Cardiac muscle cell (in vitro differentiated cells and primary cell): ENCODE measurements around the gene CFL2. TPM values are rescaled to one million over a fixed set of nuclear protein-coding genes. Genes with fewer than 3 reads are reported as not detected.

Experiments used
- DNase-seq, 2 donors: peaks; one replicate each; pipeline versions ENCODE4 v3.0.0 to v3.0.0-alpha.2; 2010 to 2017; ENCODE audit warnings: low read depth in 1 of 2, low spot score in 1 of 2
- H3K27ac ChIP-seq: fragments of 200-600 bp; sonication (generic); 2 replicates; pipeline ENCODE4 v1.5.1; 2016
- H3K27me3 ChIP-seq: fragments of 200-600 bp; sonication (generic); 2 replicates; pipeline ENCODE4 v1.6.0; 2016; ENCODE audit warnings: control low read depth
- H3K36me3 ChIP-seq: fragments of 200-600 bp; sonication (generic); 2 replicates; pipeline ENCODE4 v1.5.1; 2016; ENCODE audit warnings: control low read depth
- H3K4me1 ChIP-seq: fragments of 200-600 bp; sonication (generic); 2 replicates; pipeline ENCODE4 v1.8.1; 2017; ENCODE audit warnings: low read depth, mild to moderate bottlenecking, mixed run types
- H3K4me3 ChIP-seq: fragments of 200-600 bp; sonication (generic); 2 replicates; pipeline ENCODE4 v1.5.1; 2016; ENCODE audit warnings: mild to moderate bottlenecking
- H3K9me3 ChIP-seq: fragments of 200-600 bp; sonication (generic); 2 replicates; pipeline ENCODE4 v1.5.1; 2017; ENCODE audit warnings: low read depth, mild to moderate bottlenecking, control low read depth
- polyA plus RNA-seq: library from polyadenylated mRNA; unstranded; fragments of >200 nt; fragmentation: Nextera tagmentation; extraction: Ambion mirVana; gene quantifications from 2 replicates; pipeline ENCODE4 v1.2.1, GENCODE V29; 2016
- total RNA-seq: library from RNA; depleted of rRNA; stranded (reverse); fragments of >200 nt; gene quantifications from 2 replicates; pipeline ENCODE4 v1.2.3, GENCODE V29; 2016
- TF ChIP-seq, protein P1 (sequence below): IDR thresholded peaks from 2 replicates; pipeline ENCODE4 v1.5.1; 2012; ENCODE audit warnings: low read depth, mild to moderate bottlenecking, low read length

CFL2 gene
- total and polyA plus RNA-seq, 2 experiments from 2014 or later = 73.1 to 143 TPM

DNA sequence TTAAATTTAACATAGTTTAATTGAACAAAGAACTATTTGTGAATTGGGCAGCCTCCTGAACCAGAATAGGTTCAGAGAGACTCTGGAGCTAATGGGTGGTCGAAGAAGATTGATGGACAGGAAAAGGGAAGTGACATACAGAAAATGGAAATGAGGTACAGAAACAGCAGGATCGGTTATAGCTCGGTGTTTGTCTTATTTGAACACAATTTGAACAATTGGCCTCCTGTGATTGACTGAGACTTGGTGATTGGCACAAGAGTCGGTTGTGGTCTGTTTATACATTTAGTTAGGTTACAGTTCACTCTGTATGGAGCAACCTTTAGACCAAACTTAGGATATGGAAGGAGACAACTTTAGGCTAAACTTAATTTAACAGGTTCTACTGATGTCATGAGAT lies 18.4 kb upstream of the CFL2 start:
- Histone ChIP-seq H3K27me3 (no peaks in the 10 kb centered on the region), H3K9me3 (no peaks in the 10 kb centered on the region), H3K4me3 (no peak overlapping the region), H3K27ac (no peak overlapping the region), H3K4me1 (no peaks in the 10 kb centered on the region), H3K36me3 (no peaks in the 10 kb centered on the region)
- TF ChIP-seq, protein P1, sequence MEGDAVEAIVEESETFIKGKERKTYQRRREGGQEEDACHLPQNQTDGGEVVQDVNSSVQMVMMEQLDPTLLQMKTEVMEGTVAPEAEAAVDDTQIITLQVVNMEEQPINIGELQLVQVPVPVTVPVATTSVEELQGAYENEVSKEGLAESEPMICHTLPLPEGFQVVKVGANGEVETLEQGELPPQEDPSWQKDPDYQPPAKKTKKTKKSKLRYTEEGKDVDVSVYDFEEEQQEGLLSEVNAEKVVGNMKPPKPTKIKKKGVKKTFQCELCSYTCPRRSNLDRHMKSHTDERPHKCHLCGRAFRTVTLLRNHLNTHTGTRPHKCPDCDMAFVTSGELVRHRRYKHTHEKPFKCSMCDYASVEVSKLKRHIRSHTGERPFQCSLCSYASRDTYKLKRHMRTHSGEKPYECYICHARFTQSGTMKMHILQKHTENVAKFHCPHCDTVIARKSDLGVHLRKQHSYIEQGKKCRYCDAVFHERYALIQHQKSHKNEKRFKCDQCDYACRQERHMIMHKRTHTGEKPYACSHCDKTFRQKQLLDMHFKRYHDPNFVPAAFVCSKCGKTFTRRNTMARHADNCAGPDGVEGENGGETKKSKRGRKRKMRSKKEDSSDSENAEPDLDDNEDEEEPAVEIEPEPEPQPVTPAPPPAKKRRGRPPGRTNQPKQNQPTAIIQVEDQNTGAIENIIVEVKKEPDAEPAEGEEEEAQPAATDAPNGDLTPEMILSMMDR = no peak
- no peak for DNase-seq

DNA sequence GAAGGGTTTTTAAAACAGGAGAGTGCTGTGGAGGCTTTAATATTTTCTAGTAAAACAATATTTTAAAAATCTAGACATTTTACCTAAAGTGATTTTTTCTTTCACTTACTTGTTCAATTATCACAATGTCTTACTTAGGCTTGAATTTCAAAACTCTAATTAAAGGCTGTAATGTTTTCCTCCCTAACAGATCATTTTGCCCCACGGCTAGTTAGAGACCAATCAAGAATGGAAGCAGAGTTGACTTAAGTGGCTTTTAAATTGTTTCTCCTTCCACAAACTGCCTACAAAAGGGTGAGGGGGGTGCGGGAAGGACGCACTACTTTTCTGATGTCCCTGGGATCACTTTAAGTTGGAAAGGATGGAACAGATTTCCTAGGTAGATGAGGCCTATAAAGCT lies 9.5 kb upstream of the CFL2 start:
- H3K4me3 ChIP-seq = no peak overlapping the region
- H3K27ac ChIP-seq = no peak overlapping the region
- no peak for DNase-seq
- no peaks in the 10 kb centered on the region for H3K9me3 ChIP-seq
- H3K4me1 ChIP-seq = no peaks in the 10 kb centered on the region
- H3K36me3 ChIP-seq = no peaks in the 10 kb centered on the region
- TF ChIP-seq, protein P1 = no peak
- no peaks in the 10 kb centered on the region for H3K27me3 ChIP-seq

DNA sequence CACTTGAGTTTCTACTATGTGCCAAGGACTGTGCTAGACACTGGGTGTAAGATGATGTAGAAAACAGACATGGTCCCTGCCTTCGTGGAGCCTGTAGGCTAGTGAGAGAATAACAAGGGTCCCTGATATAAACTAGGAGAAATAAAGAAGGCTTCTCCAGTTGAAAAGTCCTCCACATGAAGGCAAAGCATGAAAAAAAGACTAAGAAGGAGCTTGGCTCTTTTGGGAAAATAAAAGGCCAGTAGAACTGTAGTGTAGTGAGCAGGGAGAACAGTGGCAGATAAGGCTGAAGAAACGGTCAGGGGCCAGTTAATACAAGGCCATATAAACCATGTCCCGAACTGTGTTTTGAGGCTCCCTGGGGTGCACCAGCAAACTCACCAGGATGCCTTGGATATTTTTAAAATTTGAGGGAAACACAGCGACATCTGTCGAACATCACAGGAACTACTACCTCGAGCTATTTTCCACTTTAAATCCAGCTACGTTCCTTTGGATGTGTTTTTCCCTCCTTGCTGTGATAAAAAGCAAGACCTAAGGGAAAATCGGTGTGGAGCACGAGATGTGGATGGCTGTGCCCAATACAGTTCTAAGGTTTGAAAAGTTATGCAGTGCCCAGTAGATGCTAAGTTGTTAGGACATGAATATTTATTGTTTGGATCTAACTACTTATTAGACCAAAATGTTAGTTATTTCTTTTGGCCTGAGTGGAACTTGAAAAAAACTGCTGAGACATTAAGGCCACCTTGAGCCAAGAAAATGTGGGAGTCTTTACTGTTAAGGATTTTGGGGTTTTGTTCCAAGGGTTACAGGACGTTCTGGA lies 8.5 kb upstream of the CFL2 start:
- Histone ChIP-seq H3K27ac (no peak overlapping the region), H3K27me3 (no peaks in the 10 kb centered on the region), H3K4me3 (no peak overlapping the region), H3K4me1 (no peaks in the 10 kb centered on the region), H3K36me3 (no peaks in the 10 kb centered on the region), H3K9me3 (no peaks in the 10 kb centered on the region)
- TF ChIP-seq, protein P1 = peak; percentile 77
- DNase-seq = peak; percentile 52 to 73

DNA sequence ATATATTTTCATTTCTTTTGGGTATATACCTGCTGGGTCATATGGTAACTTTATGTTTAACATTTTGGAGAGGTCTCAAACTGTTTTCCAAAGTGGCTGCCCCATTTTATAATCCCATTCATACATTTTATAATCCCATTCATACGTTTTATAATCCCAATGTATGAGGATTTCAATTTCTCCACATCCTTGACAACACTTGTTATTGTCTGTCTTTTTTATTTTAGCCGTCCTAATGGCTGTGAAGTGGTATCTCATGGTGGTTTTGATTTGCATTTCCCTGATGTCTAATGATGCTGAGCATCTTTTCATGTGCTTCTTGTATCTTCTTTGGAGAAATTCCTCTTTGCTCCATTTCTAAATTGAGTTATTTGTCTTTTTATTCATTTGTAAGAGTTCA lies 6.7 kb upstream of the CFL2 start:
- Histone ChIP-seq H3K9me3 (no peaks in the 10 kb centered on the region), H3K27me3 (no peaks in the 10 kb centered on the region), H3K4me3 (no peak overlapping the region), H3K36me3 (no peaks in the 10 kb centered on the region), H3K27ac (no peak overlapping the region), H3K4me1 (no peaks in the 10 kb centered on the region)
- TF ChIP-seq, protein P1 = no peak
- DNase-seq = no peak

DNA sequence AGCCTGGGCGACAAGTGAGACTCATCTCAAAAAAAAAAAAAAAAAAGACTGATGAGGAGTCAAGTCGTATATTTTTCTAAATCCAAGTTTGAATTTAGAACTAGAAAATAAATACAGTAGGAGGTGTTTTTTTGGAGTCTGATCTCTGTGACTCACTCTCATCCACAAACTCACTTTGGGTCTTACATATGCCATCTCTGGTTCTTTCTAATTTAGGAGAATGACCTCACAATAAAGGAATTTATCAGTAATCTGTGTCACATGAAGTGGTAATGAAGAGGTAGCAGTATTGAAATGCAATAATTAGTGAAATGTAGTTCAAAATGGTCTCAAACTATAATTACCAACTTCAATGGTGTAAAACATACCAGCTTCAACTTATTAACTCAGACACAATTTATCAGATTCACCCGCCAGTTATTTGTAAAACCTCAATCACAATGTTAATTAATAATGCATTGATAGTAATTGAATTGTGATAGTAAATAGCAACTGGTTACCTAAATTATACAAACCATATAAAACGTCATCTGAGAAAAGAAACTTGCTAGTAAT lies 4.4 kb upstream of the CFL2 start:
- Histone ChIP-seq H3K9me3 (no peaks in the 10 kb centered on the region), H3K27me3 (no peaks in the 10 kb centered on the region), H3K4me1 (no peaks in the 10 kb centered on the region), H3K4me3 (no peak overlapping the region), H3K27ac (no peak overlapping the region), H3K36me3 (no peaks in the 10 kb centered on the region)
- peak in 1 of 2 donors; percentile 33 for DNase-seq
- TF ChIP-seq, protein P1 = no peak
